IPS-18c (cell line): ENCODE measurements around the gene CDCP1.
A peak's percentile ranks its signal among the peaks of the same experiment; 100 is the strongest.
"Not testable (repeated sequence)": the region's sequence is repeated elsewhere in the genome, so short reads cannot be mapped to it uniquely, and the experiment has no call there.

Source experiments
- H3K4me3 ChIP-seq: 2 replicates; pipeline ENCODE4 v1.7.0; 2013; ENCODE audit warnings: low read depth, mild to moderate bottlenecking, low read length, moderate library complexity; ENCODE audit not compliant: insufficient read depth
- H3K9me3 ChIP-seq: one replicate; pipeline ENCODE4 v1.6.1; 2013; ENCODE audit warnings: mild to moderate bottlenecking, low read length, moderate library complexity; ENCODE audit not compliant: control insufficient read depth, insufficient read depth

CDCP1 gene

GRCh38 chr3:45148921-45149320, 2.7 kb upstream of the CDCP1 start:
- no peak overlapping the region for H3K4me3 ChIP-seq
- H3K9me3 ChIP-seq = no peaks in the 10 kb centered on the region

- Histone ChIP-seq H3K4me3 (peak overlapping the region; percentile 92), H3K9me3 (no peaks in the 10 kb centered on the region)
Measured at GRCh38 chr3:45145223-45145622, 955 bp downstream of the CDCP1 start.

- Histone ChIP-seq H3K4me3 (no peak overlapping the region), H3K9me3 (peaks cover 7% of the 10 kb centered on the region)
Measured at GRCh38 chr3:45143673-45144671, 2.2 kb downstream of the CDCP1 start.

- H3K4me3 ChIP-seq, H3K9me3 ChIP-seq: not testable (repeated sequence)
Measured at GRCh38 chr3:45140770-45141155, 5.4 kb downstream of the CDCP1 start.

DNA sequence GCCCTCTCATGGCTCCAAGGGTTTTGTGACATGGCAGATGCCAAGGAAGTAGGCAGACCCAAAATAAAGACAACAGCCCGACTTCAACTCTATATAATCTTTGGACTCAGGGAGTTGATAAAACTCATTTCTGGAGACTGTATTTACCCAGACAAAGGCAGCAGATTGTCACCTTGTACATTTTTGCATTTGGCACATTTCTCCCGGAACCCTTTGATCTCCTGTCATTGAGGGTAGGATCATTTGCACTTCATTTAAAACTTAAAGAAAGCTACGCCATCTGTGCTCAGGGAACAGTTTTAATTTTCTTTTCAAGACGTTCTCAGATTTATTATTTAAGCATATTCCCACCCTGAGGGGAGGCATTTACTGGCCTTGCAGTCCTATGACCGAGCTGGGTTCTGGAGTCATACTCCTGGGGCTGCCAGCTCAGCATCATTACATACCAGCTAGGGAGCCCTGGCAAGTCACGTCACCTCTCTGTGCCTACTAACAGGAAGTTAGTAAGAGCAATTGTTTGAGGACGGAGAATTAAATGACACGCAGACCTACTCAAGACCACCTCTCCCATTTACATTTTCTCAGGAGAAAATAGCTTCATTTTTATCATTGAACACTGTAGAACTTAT, 5.9 kb downstream of the CDCP1 start:
- H3K4me3 ChIP-seq = no peak overlapping the region
- peaks cover 7% of the 10 kb centered on the region for H3K9me3 ChIP-seq

GRCh38 chr3:45139372-45140140, 6.6 kb downstream of the CDCP1 start:
- Histone ChIP-seq H3K4me3 (no peak overlapping the region), H3K9me3 (peaks cover 7% of the 10 kb centered on the region)

DNA sequence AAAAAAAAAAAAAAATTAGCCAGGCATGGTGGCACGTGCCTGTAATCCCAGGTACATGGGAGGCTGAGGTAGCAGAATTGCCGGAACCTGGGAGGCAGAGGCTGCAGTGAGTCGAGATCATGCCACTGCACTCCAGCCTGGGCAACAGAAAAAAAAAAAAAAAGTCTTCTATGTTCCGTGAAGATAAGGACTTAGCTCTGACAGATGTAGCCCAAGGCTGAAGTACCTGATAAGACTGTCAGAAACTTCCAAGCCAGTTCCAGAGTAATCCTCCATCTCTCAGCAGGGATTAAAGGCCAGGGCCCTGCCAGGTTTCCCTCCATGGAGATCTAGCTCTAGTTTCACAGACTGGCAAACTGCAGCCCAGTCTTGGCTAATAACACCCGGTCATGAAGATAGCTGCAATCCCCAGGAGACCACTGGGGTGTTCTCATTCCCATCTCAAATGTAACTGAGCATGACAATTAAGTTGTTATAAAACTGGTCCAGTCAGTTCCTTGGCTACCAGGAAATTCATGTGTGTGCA, 8.5 kb downstream of the CDCP1 start:
- H3K9me3 ChIP-seq = peaks cover 7% of the 10 kb centered on the region
- no peak overlapping the region for H3K4me3 ChIP-seq

- no peak overlapping the region for H3K4me3 ChIP-seq
- H3K9me3 ChIP-seq = peaks cover 7% of the 10 kb centered on the region
Measured at GRCh38 chr3:45135959-45136358, 10.2 kb downstream of the CDCP1 start.

DNA sequence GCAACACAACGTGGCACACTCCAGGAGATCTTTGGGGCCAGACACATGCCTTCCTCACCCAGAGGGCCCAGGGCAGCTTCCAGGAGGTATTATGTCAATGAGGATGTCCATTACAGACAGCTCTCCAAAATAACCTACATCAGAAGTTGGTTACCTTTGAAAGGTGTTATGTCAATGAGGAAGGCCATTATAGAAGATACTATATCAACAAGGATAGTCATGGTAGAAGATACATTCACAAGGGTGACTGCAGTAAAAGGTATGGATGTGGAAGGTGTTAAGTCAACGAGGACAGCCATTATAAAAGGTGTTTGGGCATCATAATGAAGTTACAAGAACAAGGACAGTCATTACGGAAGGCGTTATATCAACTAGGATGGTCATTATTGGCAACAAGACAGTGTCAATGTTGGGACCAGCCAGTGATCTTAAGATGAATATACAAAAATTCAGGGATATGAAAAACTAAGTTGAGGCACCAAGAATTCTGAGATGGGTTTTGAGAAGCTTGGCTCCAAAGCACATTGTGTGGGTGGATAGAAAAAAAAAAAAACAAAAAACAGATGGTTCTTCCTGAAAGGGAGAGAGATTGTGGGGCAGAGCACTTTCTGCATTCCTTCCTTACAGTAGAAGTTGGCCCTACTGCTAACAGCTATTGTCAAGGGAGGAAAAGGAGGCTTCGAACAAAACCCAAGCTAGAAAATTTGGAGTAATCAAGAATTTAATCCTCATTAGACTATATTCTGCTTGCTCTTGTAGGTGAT, 11.2 kb downstream of the CDCP1 start:
- Histone ChIP-seq H3K4me3 (no peak overlapping the region), H3K9me3 (peaks cover 7% of the 10 kb centered on the region)

DNA sequence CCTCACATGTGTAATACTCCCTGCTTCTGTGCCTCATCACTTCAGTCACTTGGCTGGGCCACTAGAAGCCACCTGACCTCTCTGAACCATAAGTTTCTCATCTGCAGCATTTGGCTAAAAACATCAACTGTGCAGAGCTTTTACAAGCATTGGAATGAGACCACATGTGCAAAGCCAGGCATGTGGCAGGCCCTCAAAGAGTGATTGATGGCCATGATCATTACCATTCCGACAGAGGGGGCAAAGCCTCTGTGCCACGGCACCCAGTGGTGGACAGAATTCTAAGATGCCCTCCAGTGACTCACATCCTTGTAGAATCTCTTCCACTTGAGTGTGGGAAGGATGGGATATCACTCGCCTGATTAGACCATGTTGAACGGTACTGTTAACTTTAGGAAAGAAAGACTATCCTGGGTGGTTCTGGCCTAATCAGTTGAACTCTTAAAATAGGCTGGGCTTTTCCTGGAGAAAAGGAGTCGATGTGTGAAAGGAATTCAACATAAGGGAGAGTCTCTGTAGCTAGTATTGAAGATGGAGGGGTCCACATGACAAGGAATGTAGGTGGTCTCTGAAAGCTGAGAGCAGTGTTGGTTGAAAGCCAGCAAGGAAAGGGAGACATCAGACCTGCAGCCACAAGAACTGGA, 13.5 kb downstream of the CDCP1 start:
- Histone ChIP-seq H3K4me3 (no peak overlapping the region), H3K9me3 (no peaks in the 10 kb centered on the region)

DNA sequence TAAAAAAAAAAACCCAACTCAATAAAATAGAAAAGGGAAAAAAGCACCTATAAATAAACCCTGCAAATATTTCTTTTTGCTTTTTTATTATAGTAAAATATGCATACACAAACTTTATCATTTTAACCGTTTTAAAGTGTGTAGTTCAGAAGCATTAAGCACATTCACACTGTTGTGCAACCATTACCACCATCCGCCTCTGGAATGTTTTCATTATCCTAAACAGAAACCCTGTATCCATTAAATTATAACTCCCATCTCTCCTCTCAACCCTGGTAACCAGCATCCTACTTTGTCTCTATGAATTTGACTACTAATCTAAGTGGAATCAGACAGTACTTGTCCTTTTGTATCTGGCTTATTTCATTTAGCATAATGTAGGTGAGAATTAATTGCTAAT, 15.0 kb downstream of the CDCP1 start:
- Histone ChIP-seq H3K4me3 (no peak overlapping the region), H3K9me3 (no peaks in the 10 kb centered on the region)

DNA sequence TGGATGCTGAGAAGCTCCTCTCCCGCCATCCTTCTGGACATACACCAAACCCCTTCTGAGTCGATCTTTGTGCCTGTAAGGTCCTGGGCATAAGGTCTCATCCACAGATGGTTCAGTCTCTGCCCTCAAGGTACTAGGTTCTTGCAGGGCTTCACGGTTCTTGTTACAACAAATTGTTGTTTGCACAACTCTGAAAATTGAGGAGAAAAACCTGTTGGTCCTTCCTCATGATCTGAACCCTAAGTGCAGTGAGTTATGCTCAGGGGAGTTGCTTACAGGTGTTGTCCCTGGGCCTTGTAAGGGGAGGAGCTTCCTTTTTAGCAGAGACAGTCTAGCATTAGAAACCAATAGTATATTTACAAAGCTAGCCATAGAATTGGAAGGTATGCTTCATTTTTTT, 15.7 kb downstream of the CDCP1 start:
- Histone ChIP-seq H3K4me3 (no peak overlapping the region), H3K9me3 (no peaks in the 10 kb centered on the region)

GRCh38 chr3:45128950-45129349, 17.2 kb downstream of the CDCP1 start:
- Histone ChIP-seq H3K4me3 (no peak overlapping the region), H3K9me3 (no peaks in the 10 kb centered on the region)

DNA sequence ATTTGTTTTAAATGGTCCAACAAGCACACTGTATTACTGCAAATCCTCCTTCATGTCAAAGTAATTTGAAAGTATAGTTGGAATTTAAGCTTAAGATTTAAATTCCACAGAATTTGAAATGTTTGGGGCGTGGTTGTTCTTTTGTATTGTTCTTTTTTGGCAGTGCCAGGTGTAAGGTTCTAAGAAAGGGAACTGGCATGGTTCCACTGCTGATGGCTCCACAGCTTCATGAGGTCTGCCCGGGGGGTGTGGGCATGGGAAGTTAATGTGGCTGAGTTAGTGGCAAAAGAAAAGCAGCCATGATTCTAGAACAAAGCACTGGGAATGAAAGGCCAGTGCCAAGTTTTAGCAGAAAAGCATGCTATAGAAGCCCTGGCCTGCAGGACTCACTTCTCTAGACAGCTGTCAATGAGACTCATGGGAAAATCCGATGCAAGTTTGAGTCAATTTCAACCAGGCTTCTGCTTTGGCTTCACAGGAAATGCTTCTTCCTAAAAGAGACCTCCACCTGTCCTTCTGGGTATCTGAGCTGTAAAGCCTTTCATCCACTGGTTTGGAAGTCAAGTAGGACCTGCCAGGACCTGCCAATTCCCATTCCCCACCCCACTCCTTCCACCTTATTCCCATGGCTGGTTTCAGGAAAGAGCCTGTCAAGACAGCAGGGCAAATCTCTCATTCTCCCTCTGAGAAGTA, 18.9 kb downstream of the CDCP1 start:
- Histone ChIP-seq H3K9me3 (no peaks in the 10 kb centered on the region), H3K4me3 (no peak overlapping the region)

GRCh38 chr3:45126730-45127129, 19.4 kb downstream of the CDCP1 start:
- no peak overlapping the region for H3K4me3 ChIP-seq
- no peaks in the 10 kb centered on the region for H3K9me3 ChIP-seq

GRCh38 chr3:45125550-45126026, 20.6 kb downstream of the CDCP1 start:
- Histone ChIP-seq H3K4me3 (no peak overlapping the region), H3K9me3 (no peaks in the 10 kb centered on the region)
